IPS DF 6.9 (cell line): ENCODE results near the gene RNF217.
"Not testable (repeated sequence)": the region's sequence is repeated elsewhere in the genome, so short reads cannot be mapped to it uniquely, and the experiment has no call there.

ENCODE experiments used
- DNase-seq: peaks from one replicate; pipeline ENCODE4 v3.0.0-alpha.2; 2013; ENCODE audit warnings: low read depth, low spot score
- H3K27ac ChIP-seq: one replicate; pipeline ENCODE4 v1.5.1; 2013; ENCODE audit warnings: low read length, control low read depth
- H3K27me3 ChIP-seq: 2 replicates; pipeline ENCODE4 v1.6.1; 2013; ENCODE audit warnings: mild to moderate bottlenecking, low read length; ENCODE audit not compliant: control insufficient read depth, insufficient read depth
- H3K36me3 ChIP-seq: 2 replicates; pipeline ENCODE4 v1.6.1; 2013; ENCODE audit warnings: low read length; ENCODE audit not compliant: control insufficient read depth, insufficient read depth
- H3K4me1 ChIP-seq: 2 replicates; pipeline ENCODE4 v1.6.1; 2013; ENCODE audit warnings: low read length; ENCODE audit not compliant: control insufficient read depth, insufficient read depth
- H3K4me3 ChIP-seq: 2 replicates; pipeline ENCODE4 v1.5.1; 2013; ENCODE audit warnings: mild to moderate bottlenecking, low read length
- H3K9me3 ChIP-seq: 2 replicates; pipeline ENCODE4 v1.6.1; 2013; ENCODE audit warnings: low read length, inconsistent platforms; ENCODE audit not compliant: control insufficient read depth, insufficient read depth
- WGBS: extraction: QIAGEN DNeasy Blood & Tissue Kit; methylation state at CpG from one replicate; pipeline ENCODE4 v1.1.7; 2013; ENCODE audit warnings: mixed read lengths, missing lambda C conversion rate; ENCODE audit not compliant: insufficient read length, insufficient coverage; 5-methylcytosine and 5-hydroxymethylcytosine counted together

RNF217 gene

DNA sequence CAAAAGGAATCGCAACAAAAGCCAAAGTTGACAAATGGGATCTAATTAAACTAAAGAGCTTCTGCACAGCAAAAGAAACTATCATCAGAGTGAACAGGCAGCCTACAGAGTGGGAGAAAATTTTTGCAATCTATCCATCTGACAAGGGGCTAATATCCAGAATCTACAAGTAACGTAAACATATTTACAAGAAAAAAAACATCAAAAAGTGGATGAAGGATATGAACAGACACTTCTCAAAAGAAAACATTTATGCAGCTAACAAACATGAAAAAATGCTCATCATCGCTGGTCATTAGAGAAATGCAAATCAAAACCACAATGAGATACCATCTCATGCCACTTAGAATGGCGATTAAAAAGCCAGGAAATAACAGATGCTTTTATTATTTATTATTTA, 74.2 kb downstream of the RNF217 start:
- not testable (repeated sequence) for DNase-seq, H3K27ac ChIP-seq, H3K4me3 ChIP-seq, H3K4me1 ChIP-seq, H3K9me3 ChIP-seq, H3K27me3 ChIP-seq, H3K36me3 ChIP-seq
- no CpG with 5 or more reads among the region's 4 CpGs for WGBS

DNA sequence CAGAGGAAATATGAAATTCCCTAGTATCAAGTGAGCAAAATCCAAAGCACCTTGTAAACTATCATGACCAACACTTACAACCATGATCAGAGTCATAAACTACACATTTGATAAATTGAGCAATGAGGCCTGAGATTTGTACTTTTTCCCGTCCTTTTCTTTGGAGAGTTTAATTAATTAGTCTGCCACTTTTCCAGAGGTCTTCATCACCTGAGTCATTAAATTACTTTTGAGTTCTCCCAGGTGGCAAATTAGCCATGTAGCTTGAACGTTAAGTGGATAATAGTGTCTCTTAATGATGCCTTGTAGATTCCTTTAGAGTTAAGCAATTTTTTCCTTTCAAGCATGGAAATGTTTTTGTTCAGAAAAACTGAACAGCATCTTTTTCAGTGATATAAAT, 75.6 kb downstream of the RNF217 start:
- no CpG with 5 or more reads among the region's 2 CpGs for WGBS
- Histone ChIP-seq H3K36me3 (no peaks in the 10 kb centered on the region), H3K27ac (no peak overlapping the region), H3K27me3 (no peaks in the 10 kb centered on the region), H3K9me3 (no peaks in the 10 kb centered on the region), H3K4me3 (no peak overlapping the region), H3K4me1 (no peaks in the 10 kb centered on the region)
- no peak for DNase-seq

DNA sequence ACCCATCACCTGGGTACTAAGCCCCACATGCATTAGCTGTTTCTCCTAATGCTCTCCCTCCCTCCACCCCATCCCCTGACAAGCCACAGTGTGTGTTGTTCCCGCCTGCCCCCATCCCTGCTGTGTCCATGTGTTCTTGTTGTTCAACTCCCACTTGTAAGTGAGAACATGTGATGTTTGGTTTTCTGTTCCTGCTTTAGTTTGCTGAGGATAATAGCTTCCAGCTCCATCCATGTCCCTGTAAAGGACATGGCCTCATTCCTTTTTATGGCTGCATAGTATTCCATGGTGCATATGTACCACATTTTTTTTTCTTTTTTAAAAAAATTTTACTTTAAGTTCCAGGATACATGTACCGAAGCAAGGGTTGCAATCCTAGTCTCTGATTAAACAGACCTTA, 76.7 kb downstream of the RNF217 start:
- H3K9me3 ChIP-seq, result no peaks in the 10 kb centered on the region
- no peak overlapping the region for H3K4me3 ChIP-seq
- no peaks in the 10 kb centered on the region for H3K36me3 ChIP-seq
- no peak for DNase-seq
- H3K27me3 ChIP-seq, result no peaks in the 10 kb centered on the region
- WGBS, result no CpG with 5 or more reads among the region's 2 CpGs
- no peak overlapping the region for H3K27ac ChIP-seq
- no peaks in the 10 kb centered on the region; the same call in 1 of the 2 replicates for H3K4me1 ChIP-seq

DNA sequence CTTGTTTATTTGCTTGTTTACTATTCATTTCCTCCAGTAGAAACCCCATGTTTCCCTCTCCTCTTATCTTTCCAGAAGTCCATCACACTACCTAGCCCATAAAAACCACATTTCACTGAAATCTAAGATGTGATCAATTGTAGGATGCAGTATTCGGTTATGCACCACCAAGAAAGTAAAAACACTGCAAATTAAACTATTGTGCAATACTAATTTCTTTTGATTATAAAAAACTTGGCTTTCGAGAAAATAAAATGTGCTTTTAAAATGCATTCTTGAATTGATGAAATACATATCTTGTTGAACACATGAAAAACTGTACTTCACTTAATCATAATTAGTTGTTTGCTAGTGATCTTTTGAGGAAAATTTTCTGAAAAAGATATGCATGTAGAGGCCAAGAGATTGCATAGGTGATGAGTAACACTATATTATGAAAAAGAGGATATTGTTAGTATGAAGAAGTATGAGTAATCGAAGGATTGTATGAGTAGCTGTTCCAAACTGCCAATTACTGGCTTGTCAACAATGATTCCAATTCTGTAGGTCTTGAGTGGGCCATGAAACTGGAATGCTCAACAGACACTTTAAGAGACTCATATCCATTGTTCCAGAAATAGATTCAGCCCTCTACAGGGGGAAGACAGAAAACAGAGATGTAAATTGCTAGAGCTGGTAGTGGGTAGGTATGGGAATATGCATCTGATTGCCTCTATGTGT, 79.7 kb downstream of the RNF217 start:
- DNase-seq, result no peak
- WGBS, result 100% methylated on average over 1 of the region's 3 CpGs
- H3K27ac ChIP-seq, result no peak overlapping the region
- peaks cover 5% of the 10 kb centered on the region; the same call in 1 of the 2 replicates for H3K4me1 ChIP-seq
- no peaks in the 10 kb centered on the region for H3K27me3 ChIP-seq
- no peak overlapping the region for H3K4me3 ChIP-seq
- H3K36me3 ChIP-seq, result no peaks in the 10 kb centered on the region; the same call in 1 of the 2 replicates
- H3K9me3 ChIP-seq, result no peaks in the 10 kb centered on the region

DNA sequence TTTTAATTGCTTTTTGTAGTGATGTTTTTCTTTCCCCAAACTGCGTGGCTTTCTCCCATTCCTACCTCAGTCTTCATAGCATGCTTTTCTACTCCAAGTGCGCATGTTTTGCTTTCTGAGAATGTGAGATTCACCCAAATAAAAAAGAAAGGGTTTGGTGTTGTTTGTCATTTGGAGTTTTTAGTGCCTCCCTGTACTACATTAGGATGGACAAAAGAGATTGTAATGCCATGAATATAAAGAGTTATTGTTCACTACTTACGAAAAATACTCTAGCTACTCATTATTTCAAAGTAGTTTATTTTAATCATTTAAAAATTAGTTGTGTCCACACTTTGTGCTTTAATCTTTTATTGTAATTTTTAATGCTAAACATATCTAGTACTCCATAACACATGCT, 81.8 kb downstream of the RNF217 start:
- WGBS, result no CpG with 5 or more reads among the region's 3 CpGs
- DNase-seq, result no peak
- Histone ChIP-seq H3K27me3 (no peaks in the 10 kb centered on the region), H3K4me1 (peaks cover 5% of the 10 kb centered on the region; the same call in 1 of the 2 replicates), H3K36me3 (no peaks in the 10 kb centered on the region; the same call in 1 of the 2 replicates), H3K27ac (no peak overlapping the region), H3K4me3 (no peak overlapping the region), H3K9me3 (no peaks in the 10 kb centered on the region)

DNA sequence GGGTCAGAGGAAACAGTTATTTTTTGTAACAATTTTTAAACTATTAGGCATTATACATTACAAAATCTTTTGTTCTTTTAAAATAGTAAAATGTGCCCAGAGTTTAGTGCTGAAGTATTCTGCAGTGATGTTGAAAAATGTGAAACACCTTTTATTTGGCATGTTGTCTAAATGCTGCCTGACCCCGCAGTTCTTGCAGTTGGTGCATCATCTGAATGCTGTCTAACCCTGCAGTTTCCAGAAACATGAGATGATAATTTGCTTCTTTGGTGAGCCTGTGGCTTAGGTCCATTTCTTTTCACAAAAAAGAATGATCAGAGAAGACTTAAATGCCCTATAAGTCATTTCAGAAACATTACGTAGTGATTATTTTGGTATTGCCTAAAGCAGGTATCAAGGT, 82.4 kb downstream of the RNF217 start:
- H3K4me1 ChIP-seq, result peaks cover 5% of the 10 kb centered on the region; the same call in 1 of the 2 replicates
- H3K27ac ChIP-seq, result no peak overlapping the region
- H3K9me3 ChIP-seq, result no peaks in the 10 kb centered on the region
- no peak for DNase-seq
- no peak overlapping the region for H3K4me3 ChIP-seq
- no peaks in the 10 kb centered on the region; the same call in 1 of the 2 replicates for H3K36me3 ChIP-seq
- H3K27me3 ChIP-seq, result no peaks in the 10 kb centered on the region
- no CpG with 5 or more reads among the region's 2 CpGs for WGBS

DNA sequence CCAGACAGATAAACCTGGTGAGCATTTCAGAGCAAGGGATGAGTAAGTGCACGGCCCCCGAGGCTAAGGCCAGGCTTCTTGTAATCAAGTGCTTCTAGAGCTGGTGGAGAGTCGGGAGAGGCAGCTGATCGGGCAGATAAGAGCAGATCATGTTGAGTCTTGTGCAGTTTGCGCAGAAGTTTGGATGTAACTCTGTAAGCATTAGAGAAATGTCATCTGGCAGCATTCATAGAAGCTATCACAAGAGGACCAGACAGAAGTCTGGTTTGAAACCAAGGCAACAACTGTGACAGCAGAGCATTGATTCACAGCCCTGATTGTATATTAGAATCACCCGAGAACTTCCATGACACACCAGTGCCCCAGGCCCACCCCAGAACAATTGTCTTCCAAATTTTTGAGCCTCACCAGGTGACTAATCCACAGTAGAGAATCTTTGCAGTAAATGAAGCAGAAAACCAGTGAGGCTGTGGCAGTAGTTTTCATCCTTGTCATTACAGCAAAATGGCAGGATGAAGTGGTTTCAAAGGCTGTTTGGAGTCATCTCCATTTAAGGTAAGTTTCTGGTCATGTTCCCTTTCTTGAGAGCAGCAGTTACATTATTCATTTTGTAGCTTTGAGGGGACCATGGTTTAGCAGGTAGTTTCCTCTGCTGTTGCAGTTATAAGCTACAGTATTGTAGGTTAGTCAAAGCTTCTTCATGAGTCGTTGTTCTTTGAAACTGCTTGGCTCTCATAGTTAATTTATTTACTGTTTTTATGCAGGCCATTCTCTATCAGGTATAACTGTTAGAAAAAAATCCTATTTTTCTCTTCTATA, 84.1 kb downstream of the RNF217 start:
- Histone ChIP-seq H3K4me3 (no peak overlapping the region), H3K4me1 (peaks cover 5% of the 10 kb centered on the region; the same call in 1 of the 2 replicates), H3K36me3 (no peaks in the 10 kb centered on the region; the same call in 1 of the 2 replicates), H3K27me3 (no peaks in the 10 kb centered on the region), H3K9me3 (no peaks in the 10 kb centered on the region), H3K27ac (no peak overlapping the region)
- no peak for DNase-seq
- no CpG with 5 or more reads among the region's 7 CpGs for WGBS

DNA sequence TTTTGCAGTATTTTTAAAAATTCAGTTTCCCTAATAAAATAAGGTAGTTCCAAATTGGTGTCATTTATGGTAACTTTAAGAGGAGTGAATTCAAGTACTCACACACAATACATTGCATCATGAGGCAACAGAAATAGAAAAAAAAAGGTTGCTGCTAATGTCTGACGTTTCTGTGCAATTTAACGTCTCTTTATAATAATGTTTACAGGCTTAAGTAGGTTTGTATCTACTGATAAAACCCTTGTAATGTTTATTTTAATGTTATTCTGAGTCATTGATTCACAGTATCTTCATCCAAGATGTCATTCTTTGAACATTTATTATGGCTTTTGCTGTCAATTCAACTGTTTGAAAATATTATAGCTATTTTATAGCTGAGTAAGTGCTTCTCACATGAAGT, 86.0 kb downstream of the RNF217 start:
- Histone ChIP-seq H3K4me3 (no peak overlapping the region), H3K4me1 (peaks cover 5% of the 10 kb centered on the region; the same call in 1 of the 2 replicates), H3K27me3 (no peaks in the 10 kb centered on the region; the same call in 1 of the 2 replicates), H3K36me3 (no peaks in the 10 kb centered on the region; the same call in 1 of the 2 replicates), H3K9me3 (no peaks in the 10 kb centered on the region), H3K27ac (no peak overlapping the region)
- no peak for DNase-seq
- WGBS, result no CpG with 5 or more reads among the region's 2 CpGs

DNA sequence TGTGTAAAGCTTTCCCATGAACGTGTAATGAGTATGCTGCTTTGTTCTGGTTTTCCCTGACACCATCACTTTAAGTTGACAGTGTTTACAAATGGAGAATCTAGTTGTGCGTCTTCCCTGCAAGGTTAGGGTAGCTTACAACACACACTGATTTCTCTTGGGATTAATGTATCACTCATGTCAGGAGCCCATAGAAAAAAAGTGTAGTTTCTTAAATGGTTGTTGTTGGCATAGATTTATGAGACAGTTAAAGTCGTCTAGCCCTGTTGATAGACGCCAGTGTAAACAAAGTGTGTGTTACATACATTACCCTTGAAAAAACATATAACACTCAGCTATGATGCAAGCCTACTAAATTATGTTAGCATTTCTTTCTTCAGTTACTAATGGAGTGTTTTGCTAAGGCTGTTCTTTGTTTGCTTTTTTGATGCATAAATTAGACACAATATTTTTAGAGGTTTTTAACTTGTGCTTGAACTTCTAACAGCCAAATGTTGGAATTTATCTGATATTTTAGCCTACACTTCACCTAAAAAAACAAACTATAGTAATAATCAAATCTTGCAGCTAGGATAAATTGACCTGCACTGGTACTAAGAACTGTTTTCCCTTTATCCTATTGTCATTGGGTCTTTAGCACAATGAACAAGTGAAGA, 88.6 kb downstream of the RNF217 start:
- no peak overlapping the region for H3K4me3 ChIP-seq
- no peaks in the 10 kb centered on the region; the same call in 1 of the 2 replicates for H3K36me3 ChIP-seq
- DNase-seq, result no peak
- H3K27ac ChIP-seq, result no peak overlapping the region
- H3K9me3 ChIP-seq, result no peaks in the 10 kb centered on the region
- H3K4me1 ChIP-seq, result peaks cover 5% of the 10 kb centered on the region; the same call in 1 of the 2 replicates
- WGBS, result no CpG with 5 or more reads among the region's 4 CpGs
- H3K27me3 ChIP-seq, result no peaks in the 10 kb centered on the region; the same call in 1 of the 2 replicates

DNA sequence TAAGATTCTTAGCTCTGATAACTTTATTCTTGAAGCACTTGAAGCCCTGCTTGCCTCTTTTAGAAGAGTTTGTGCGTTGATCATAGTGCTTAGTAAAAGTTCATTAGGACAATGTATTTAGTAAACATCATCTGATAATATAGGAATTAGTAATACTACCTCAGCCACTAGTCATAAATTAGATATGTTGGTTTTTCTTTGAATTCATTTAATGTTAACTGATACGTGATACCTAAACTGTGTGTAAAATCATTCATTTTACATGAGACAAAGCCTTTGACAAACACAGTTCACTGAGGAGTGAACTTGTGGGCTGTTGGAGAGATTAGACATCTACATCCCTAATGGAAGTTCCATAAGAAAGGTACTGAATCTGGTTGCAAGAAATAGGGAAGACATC, 91.6 kb downstream of the RNF217 start:
- Histone ChIP-seq H3K27ac (no peak overlapping the region), H3K27me3 (no peaks in the 10 kb centered on the region; the same call in 1 of the 2 replicates), H3K4me3 (no peak overlapping the region), H3K9me3 (no peaks in the 10 kb centered on the region), H3K4me1 (no peaks in the 10 kb centered on the region), H3K36me3 (no peaks in the 10 kb centered on the region)
- DNase-seq, result no peak
- no CpG with 5 or more reads among the region's 2 CpGs for WGBS
